H1 (cell line): ENCODE data around the gene ENPP6. TPM values are rescaled to one million over a fixed set of nuclear protein-coding genes. Genes with fewer than 3 reads are reported as not detected.

Experiments used
- CTCF ChIA-PET: fragments of 300-600 bp; sonication (Branson Sonifier 250); formaldehyde crosslinking; loops from one replicate; lab custom pipeline; 2021; ENCODE audit not compliant: partially characterized antibody; lab: Charles Lee
- POLR2A ChIA-PET: fragments of 300-600 bp; sonication (Branson Sonifier 250); formaldehyde crosslinking; loops from one replicate; lab custom pipeline; 2021; ENCODE audit warnings: inconsistent platforms; ENCODE audit not compliant: partially characterized antibody; lab: Charles Lee
- DNase-seq, 2 experiments: peaks; one replicate each; pipeline versions ENCODE4 v3.0.0 to v3.0.0-alpha.2; 2010 to 2022; ENCODE audit warnings: low spot score in 2 of 2, low read depth in 1 of 2, mixed read lengths in 1 of 2
- FAIRE-seq: peaks from 2 replicates; lab custom pipeline; 2011; peaks lifted over from hg19 to GRCh38; lab: Jason Lieb, UNC
- H2AFZ ChIP-seq: 2 replicates; pipeline ENCODE4 v1.8.1; 2012; ENCODE audit warnings: low read length, inconsistent platforms
- H2AK5ac ChIP-seq: 2 replicates; pipeline ENCODE4 v1.6.1; 2013; ENCODE audit warnings: low read depth, low read length
- H2BK120ac ChIP-seq: replicated peaks from 2 replicates; pipeline ENCODE3; 2013; ENCODE audit warnings: low read depth, low read length, inconsistent platforms
- H2BK12ac ChIP-seq: 2 replicates; pipeline ENCODE4 v1.6.1; 2013; ENCODE audit warnings: low read depth, low read length
- H2BK15ac ChIP-seq: 2 replicates; pipeline ENCODE4 v1.6.1; 2013; ENCODE audit warnings: low read length
- H2BK20ac ChIP-seq: 2 replicates; pipeline ENCODE4 v1.6.1; 2013; ENCODE audit warnings: low read length
- H2BK5ac ChIP-seq: 2 replicates; pipeline ENCODE4 v1.6.1; 2013; ENCODE audit warnings: low read depth, low read length
- H3K14ac ChIP-seq: 2 replicates; pipeline ENCODE4 v1.6.1; 2013; ENCODE audit warnings: inconsistent platforms; ENCODE audit not compliant: insufficient read length
- H3K18ac ChIP-seq: 2 replicates; pipeline ENCODE4 v1.6.1; 2013; ENCODE audit warnings: low read length; ENCODE audit errors: extremely low read depth
- H3K23ac ChIP-seq: 2 replicates; pipeline ENCODE4 v1.6.1; 2013; ENCODE audit warnings: inconsistent platforms; ENCODE audit not compliant: insufficient read length
- H3K23me2 ChIP-seq: 2 replicates; pipeline ENCODE4 v1.6.1; 2013; ENCODE audit warnings: low read depth, low read length
- H3K27ac ChIP-seq: 2 replicates; pipeline ENCODE4 v1.6.1; 2011; ENCODE audit warnings: low read depth, low read length, inconsistent platforms
- H3K27me3 ChIP-seq, 4 experiments: replicated peaks in 1 of 4; 1 replicate in 1 of 4; 2 replicates in 3 of 4; pipeline versions ENCODE4 v1.6.1 to v1.8.1; 2011 to 2013; ENCODE audit warnings: low read length in 3 of 4, mild to moderate bottlenecking in 3 of 4, inconsistent platforms in 2 of 4, mixed read lengths in 2 of 4, moderate library complexity in 1 of 4; ENCODE audit not compliant: control insufficient read depth in 3 of 4, insufficient read depth in 3 of 4; ENCODE audit errors: extremely low read depth in 1 of 4
- H3K36me3 ChIP-seq, 4 experiments: 2 replicates each; pipeline versions ENCODE4 v1.6.1 to v1.8.1; 2011 to 2013; ENCODE audit warnings: mild to moderate bottlenecking in 4 of 4, low read length in 3 of 4, moderate library complexity in 2 of 4, control low read depth in 1 of 4, inconsistent platforms in 1 of 4; ENCODE audit not compliant: insufficient read depth in 4 of 4, control insufficient read depth in 2 of 4
- H3K4ac ChIP-seq: replicated peaks from 2 replicates; pipeline ENCODE3; 2013; ENCODE audit warnings: low read length, low read depth, mixed read lengths, inconsistent platforms; ENCODE audit not compliant: insufficient read length
- H3K4me1 ChIP-seq, 4 experiments: replicated peaks in 1 of 4; 1 replicate in 1 of 4; 2 replicates in 3 of 4; pipeline versions ENCODE4 v1.6.1 to v1.8.1; 2011 to 2013; ENCODE audit warnings: low read length in 3 of 4, inconsistent platforms in 2 of 4, mixed read lengths in 1 of 4; ENCODE audit not compliant: insufficient read depth in 4 of 4, control insufficient read depth in 3 of 4
- H3K4me2 ChIP-seq, 2 experiments: 2 replicates each; pipeline versions ENCODE4 v1.6.1 to v1.8.1; 2011 to 2013; ENCODE audit warnings: low read depth in 2 of 2, low read length in 2 of 2, control low read depth in 1 of 2, inconsistent platforms in 1 of 2, mild to moderate bottlenecking in 1 of 2; ENCODE audit not compliant: insufficient read depth in 1 of 2
- H3K4me3 ChIP-seq, 4 experiments: fragments of 200-600, 300-600 bp in 1 of 4; sonication (generic), shearing (Covaris generic), sonication (Bioruptor Twin) in 1 of 4; 2 replicates each; pipeline versions ENCODE4 v1.5.1 to v1.8.1; 2011 to 2016; ENCODE audit warnings: low read length in 4 of 4, low read depth in 3 of 4, control low read depth in 2 of 4, inconsistent platforms in 2 of 4, mild to moderate bottlenecking in 2 of 4, mixed read lengths in 1 of 4, moderate library complexity in 1 of 4; ENCODE audit not compliant: insufficient read depth in 2 of 4; ENCODE audit errors: extremely low read depth in 1 of 4
- H3K56ac ChIP-seq: replicated peaks from 2 replicates; pipeline ENCODE3; 2013; ENCODE audit warnings: low read depth, mild to moderate bottlenecking, mixed read lengths, low read length, inconsistent platforms; ENCODE audit not compliant: insufficient read length
- H3K79me1 ChIP-seq: 2 replicates; pipeline ENCODE4 v1.6.1; 2013; ENCODE audit warnings: low read depth, low read length, control low read depth
- H3K79me2 ChIP-seq, 2 experiments: 2 replicates each; pipeline versions ENCODE4 v1.6.1 to v1.8.1; 2012 to 2013; ENCODE audit warnings: low read length in 2 of 2, mild to moderate bottlenecking in 2 of 2, inconsistent platforms in 1 of 2; ENCODE audit not compliant: insufficient read depth in 2 of 2, control insufficient read depth in 1 of 2
- H3K9ac ChIP-seq, 4 experiments: replicated peaks in 1 of 4; 1 replicate in 1 of 4; 2 replicates in 3 of 4; pipeline versions ENCODE4 v1.6.1 to v1.8.1; 2011 to 2013; ENCODE audit warnings: low read depth in 3 of 4, low read length in 3 of 4, control low read depth in 2 of 4, mild to moderate bottlenecking in 2 of 4, moderate library complexity in 2 of 4, inconsistent platforms in 1 of 4; ENCODE audit errors: extremely low read depth in 1 of 4
- H3K9me3 ChIP-seq, 2 experiments: 2 replicates each; pipeline versions ENCODE4 v1.6.1 to v1.8.1; 2012 to 2013; ENCODE audit warnings: mild to moderate bottlenecking in 2 of 2, moderate library complexity in 2 of 2, control low read depth in 1 of 2, inconsistent platforms in 1 of 2, low read depth in 1 of 2, low read length in 1 of 2, mixed read lengths in 1 of 2; ENCODE audit not compliant: insufficient read depth in 2 of 2
- H4K20me1 ChIP-seq, 2 experiments: replicated peaks in 1 of 2; 2 replicates each; pipeline versions ENCODE3 to v1.8.1; 2011 to 2013; ENCODE audit warnings: inconsistent platforms in 2 of 2, low read length in 2 of 2, mild to moderate bottlenecking in 1 of 2; ENCODE audit not compliant: insufficient read depth in 2 of 2, control insufficient read depth in 1 of 2
- H4K5ac ChIP-seq: 2 replicates; pipeline ENCODE4 v1.6.1; 2013; ENCODE audit warnings: low read length, low read depth, mixed read lengths, inconsistent platforms; ENCODE audit not compliant: insufficient read length
- H4K8ac ChIP-seq: 2 replicates; pipeline ENCODE4 v1.8.0; 2013; ENCODE audit warnings: mild to moderate bottlenecking, moderate library complexity, low read length, inconsistent platforms; ENCODE audit not compliant: insufficient read depth; ENCODE audit errors: extremely low read depth
- H4K91ac ChIP-seq: replicated peaks from 2 replicates; pipeline ENCODE3; 2013; ENCODE audit warnings: low read length, mixed read lengths, inconsistent platforms; ENCODE audit not compliant: insufficient read length
- MAX ChIP-seq: IDR thresholded peaks from 2 replicates; pipeline ENCODE4 v1.6.1; 2012; ENCODE audit warnings: inconsistent platforms
- SIRT6 ChIP-seq: IDR thresholded peaks from one replicate; pipeline ENCODE4 v1.7.1; 2012; ENCODE audit warnings: low read length, inconsistent platforms
- WGBS, 2 experiments: shearing (Covaris generic) in 1 of 2; methylation state at CpG; one replicate each; pipeline versions ENCODE4 v1.1.6 to v1.1.7; 2013 to 2015; ENCODE audit warnings: low lambda C conversion rate in 2 of 2, mixed read lengths in 2 of 2, inconsistent platforms in 1 of 2, low coverage in 1 of 2, missing lambda C conversion rate in 1 of 2; ENCODE audit not compliant: insufficient replicate concordance in 2 of 2, insufficient coverage in 1 of 2, insufficient read length in 1 of 2; ENCODE audit errors: extremely low coverage in 1 of 2, missing lambda C conversion rate in 1 of 2; 5-methylcytosine and 5-hydroxymethylcytosine counted together
- polyA plus RNA-seq, 7 experiments: library from polyadenylated mRNA; depleted of rRNA in 3 of 7; stranded (reverse) in 5 of 7; unstranded in 2 of 7; fragments of >200 nt in 5 of 7; fragments of 200-250 nt in 2 of 7; gene quantifications; 1 replicate in 5 of 7; 2 replicates in 1 of 7; 4 replicates in 1 of 7; pipeline versions ENCODE4 v1.2.1 to v1.2.3, GENCODE V29; 2011 to 2013; ENCODE audit warnings: missing spikeins in 2 of 7, mixed read lengths in 2 of 7
- total RNA-seq: library from RNA; stranded (reverse); fragmentation: NEBNext Ultra II Directional; extraction: Animal tissue kit (Norgen Biotek cat#: 25700); gene quantifications from 2 replicates; pipeline ENCODE4 v1.2.1, GENCODE V29; 2021

Gene ENPP6
- total and polyA plus RNA-seq, 2 of the 8 experiments (the other 6 are each of a cell fraction or from before 2014, with no cell fraction given): 0.11 to 0.20 TPM

- Histone ChIP-seq H3K4ac (no peak overlapping the region), H3K79me1 (no peaks in the 10 kb centered on the region), H4K20me1 (no peaks in the 10 kb centered on the region), H3K23me2 (no peaks in the 10 kb centered on the region), H3K4me2 (no peak overlapping the region), H2BK12ac (no peak overlapping the region), H3K14ac (no peak overlapping the region), H3K9ac (no peak overlapping the region), H3K36me3 (peaks cover 0 to 5% (median 0%) of the 10 kb centered on the region in 4 experiments; a peak in 1 of 8 replicates), H4K5ac (no peak overlapping the region), H3K56ac (no peak overlapping the region), H3K4me1 (no peaks in the 10 kb centered on the region), H2BK15ac (no peak overlapping the region), H3K9me3 (peaks cover 16% of the 10 kb centered on the region in 2 experiments), H3K79me2 (no peaks in the 10 kb centered on the region), H3K18ac (no peak overlapping the region), H2AK5ac (no peak overlapping the region), H2BK120ac (no peak overlapping the region), H3K23ac (no peak overlapping the region), H4K91ac (no peak overlapping the region), H2BK5ac (no peak overlapping the region), H3K27me3 (no peaks in the 10 kb centered on the region), H3K27ac (no peak overlapping the region), H4K8ac (no peak overlapping the region), H3K4me3 (no peak overlapping the region), H2AFZ (no peak overlapping the region), H2BK20ac (no peak overlapping the region)
- FAIRE-seq (no peak), DNase-seq (no peak)
- WGBS, 2 experiments: 91% methylated on average over 12 of the region's 24 CpGs; no CpG with 5 or more reads in 1 of the 2 experiments
- ChIA-PET POLR2A (no interaction called here), CTCF (interaction anchor here (0.8 to 5.1 kb wide), 11 partner anchors 10 to 1019 kb away, joined by 3 to 37 read pairs (median 3); no protein-coding TSS in a partner anchor)
- TF ChIP-seq MAX (no peak), SIRT6 (no peak)
Measured at GRCh38 chr4:184253072-184253420, 35.4 kb upstream of the ENPP6 start.
